ENCODE data around the gene GABARAP. TPM values are rescaled to one million over a fixed set of nuclear protein-coding genes. Genes with fewer than 3 reads are reported as not detected.

The GABARAP gene
- total RNA-seq, 3 donors from 2014 or later = 424 to 499 (median 484) TPM

DNA sequence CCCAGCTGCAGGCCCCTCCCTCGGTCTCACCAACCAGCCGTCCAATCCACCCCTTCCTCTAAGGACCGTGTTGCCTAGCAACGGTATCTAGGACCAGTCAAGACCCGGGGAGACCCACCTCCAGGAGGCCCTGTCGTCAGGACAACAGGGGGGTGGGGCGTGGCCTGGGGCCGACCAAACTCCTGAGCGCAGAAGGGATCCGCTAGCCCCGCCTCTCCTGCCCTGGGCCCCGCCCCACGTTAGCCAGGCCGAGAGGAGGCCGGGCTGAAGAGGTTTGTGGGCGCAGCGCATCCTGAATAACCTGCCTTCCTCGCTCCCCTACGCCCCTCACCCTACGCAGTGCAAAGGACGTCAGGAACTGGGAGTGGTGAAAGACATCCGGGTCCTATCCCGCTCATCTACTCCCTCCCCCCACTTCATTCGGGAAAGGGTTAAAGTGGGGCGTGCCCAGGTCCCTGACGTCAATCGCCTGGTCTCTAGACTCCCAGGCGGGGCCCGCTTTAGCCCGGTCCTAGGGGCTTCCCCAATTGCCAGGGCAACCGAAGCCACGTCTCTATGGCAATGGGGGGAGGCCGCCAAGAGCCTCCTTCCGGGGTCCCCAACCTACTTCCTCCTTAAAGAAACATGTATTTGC, 37.3 kb downstream of the GABARAP start:
- Histone ChIP-seq H3K9me3 (no peaks in the 10 kb centered on the region), H3K4me1 (ENCODE audit: low read depth) (peaks cover 3% of the 10 kb centered on the region), H3K36me3 (ENCODE audit: low read depth) (no peaks in the 10 kb centered on the region), H3K4me3 (no peak overlapping the region)
- TF ChIP-seq, protein P1, sequence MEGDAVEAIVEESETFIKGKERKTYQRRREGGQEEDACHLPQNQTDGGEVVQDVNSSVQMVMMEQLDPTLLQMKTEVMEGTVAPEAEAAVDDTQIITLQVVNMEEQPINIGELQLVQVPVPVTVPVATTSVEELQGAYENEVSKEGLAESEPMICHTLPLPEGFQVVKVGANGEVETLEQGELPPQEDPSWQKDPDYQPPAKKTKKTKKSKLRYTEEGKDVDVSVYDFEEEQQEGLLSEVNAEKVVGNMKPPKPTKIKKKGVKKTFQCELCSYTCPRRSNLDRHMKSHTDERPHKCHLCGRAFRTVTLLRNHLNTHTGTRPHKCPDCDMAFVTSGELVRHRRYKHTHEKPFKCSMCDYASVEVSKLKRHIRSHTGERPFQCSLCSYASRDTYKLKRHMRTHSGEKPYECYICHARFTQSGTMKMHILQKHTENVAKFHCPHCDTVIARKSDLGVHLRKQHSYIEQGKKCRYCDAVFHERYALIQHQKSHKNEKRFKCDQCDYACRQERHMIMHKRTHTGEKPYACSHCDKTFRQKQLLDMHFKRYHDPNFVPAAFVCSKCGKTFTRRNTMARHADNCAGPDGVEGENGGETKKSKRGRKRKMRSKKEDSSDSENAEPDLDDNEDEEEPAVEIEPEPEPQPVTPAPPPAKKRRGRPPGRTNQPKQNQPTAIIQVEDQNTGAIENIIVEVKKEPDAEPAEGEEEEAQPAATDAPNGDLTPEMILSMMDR (IDR thresholded peaks at IDR 0.05) = no peak
- intact Hi-C loops (cut with DNase I, micrococcal nuclease) = no loop called here
- DNase-seq = peak; percentile 82 to 93 (median 83)
- ATAC-seq = peak; percentile 90

DNA sequence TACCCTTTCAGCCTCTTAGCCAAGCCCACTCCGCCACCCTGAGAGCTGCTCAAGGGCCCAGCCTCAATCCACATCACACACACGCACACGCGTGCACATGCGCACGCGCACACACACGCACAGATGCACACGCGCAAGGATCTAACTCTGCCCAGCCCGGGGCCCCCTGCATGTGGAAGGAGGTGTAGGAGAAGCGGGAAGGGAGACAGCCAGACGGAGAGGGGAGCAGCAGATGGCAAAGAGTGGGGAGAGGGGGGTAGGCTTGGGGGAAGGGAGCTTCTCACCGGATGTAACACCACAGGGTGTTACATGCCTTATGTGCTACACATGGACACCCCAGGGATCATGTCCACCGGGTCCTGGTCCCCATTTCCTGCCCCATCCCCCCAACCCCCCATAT, 37.9 kb downstream of the GABARAP start:
- ATAC-seq = peak; percentile 10
- TF ChIP-seq, protein P1 (IDR thresholded peaks at IDR 0.05) = no peak
- H3K9me3 ChIP-seq = no peaks in the 10 kb centered on the region
- no peaks in the 10 kb centered on the region for H3K36me3 ChIP-seq (ENCODE audit: low read depth)
- H3K4me3 ChIP-seq = no peak overlapping the region
- intact Hi-C loops (cut with DNase I, micrococcal nuclease) = no loop called here
- peaks cover 3% of the 10 kb centered on the region for H3K4me1 ChIP-seq (ENCODE audit: low read depth)
- peak in 1 of 3 donors; percentile 60 for DNase-seq

DNA sequence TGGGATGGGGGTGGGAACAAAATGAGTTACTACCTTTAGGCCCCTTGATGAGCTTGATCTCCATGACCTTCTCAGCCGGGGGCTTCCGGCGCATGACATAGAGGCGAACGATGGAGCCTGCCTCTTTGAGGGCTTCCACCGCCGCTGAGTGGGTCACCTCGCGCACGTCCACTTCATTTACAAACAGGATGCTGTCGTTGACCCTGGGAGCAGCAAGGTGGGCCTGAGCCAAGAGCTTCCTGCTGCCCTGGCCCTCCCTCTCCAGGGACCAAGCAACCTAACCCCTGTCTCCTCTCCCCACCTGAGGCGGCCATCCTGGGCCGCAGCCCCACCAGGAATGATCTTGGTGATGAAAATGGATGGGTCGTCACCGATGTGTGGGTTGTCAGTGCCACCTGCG, 38.9 kb downstream of the GABARAP start:
- H3K36me3 ChIP-seq (ENCODE audit: low read depth) = no peaks in the 10 kb centered on the region
- no peaks in the 10 kb centered on the region for H3K9me3 ChIP-seq
- intact Hi-C loops (cut with DNase I, micrococcal nuclease) = no loop called here
- ATAC-seq (no peak), DNase-seq (peak in 1 of 3 donors; percentile 50)
- TF ChIP-seq, protein P1 (IDR thresholded peaks at IDR 0.05) = no peak
- peaks cover 3% of the 10 kb centered on the region for H3K4me1 ChIP-seq (ENCODE audit: low read depth)
- no peak overlapping the region for H3K4me3 ChIP-seq

DNA sequence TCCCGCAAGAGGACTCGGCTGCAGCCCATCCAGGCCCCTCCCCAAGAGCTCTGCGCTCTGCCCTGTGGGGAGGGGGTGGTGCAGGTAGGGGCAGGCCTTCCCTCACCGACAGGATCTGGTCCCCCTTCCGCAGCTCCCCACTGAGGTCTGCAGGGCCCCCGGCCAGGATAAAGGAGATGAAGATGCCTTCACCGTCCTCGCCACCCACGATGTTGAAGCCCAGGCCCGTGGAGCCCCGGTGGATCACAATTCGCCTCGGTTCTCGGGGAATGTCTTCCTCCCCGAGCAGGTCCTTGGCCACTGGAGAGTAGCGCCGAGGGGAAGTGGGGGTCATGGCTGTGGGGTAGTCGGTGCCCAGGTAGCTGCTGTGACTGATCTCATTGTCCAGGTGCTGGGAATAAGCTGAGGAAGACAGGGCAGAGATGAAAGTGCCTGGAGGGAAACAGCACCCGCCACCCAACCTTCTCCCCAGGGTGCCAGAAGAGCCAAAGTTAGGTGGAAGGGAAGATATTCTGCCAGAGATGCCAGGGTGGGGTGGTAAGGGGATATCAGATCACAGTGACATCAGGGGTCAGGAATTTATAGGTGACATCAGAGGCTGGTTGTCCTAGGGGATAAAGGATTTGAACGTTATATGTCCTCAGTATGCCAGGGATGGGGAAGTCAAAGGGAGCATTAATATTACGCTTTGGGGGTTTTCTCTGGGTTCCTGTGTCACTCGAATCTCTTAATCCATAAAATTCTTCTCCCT, 45.4 kb downstream of the GABARAP start:
- Histone ChIP-seq H3K36me3 (ENCODE audit: low read depth) (no peaks in the 10 kb centered on the region), H3K4me3 (no peak overlapping the region), H3K4me1 (ENCODE audit: low read depth) (no peaks in the 10 kb centered on the region), H3K9me3 (no peaks in the 10 kb centered on the region)
- TF ChIP-seq, protein P1 (IDR thresholded peaks at IDR 0.05) = no peak
- no peak for DNase-seq
- intact Hi-C loops (cut with DNase I, micrococcal nuclease) = no loop called here
- no peak for ATAC-seq

DNA sequence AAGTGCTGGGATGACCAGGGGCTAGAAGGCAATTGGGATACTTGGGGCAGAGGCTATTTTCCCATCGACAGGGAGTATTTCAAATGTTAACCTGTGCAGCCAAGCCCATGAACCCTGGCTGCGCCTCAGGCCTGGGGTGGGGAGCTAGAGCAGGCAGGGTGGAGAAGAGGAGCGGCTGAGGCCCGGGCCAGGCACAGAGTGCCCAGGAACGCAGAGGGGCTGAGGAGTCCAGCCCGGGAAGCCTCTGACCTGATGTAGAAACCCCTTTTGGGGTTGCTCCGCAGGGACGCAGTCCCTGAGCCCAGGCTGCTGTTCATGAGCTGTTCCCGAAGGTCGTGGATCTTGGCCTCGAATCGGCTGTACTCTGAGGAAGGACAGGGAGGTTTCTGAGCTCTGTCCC, 46.3 kb downstream of the GABARAP start:
- H3K36me3 ChIP-seq (ENCODE audit: low read depth) = no peaks in the 10 kb centered on the region
- H3K4me3 ChIP-seq = no peak overlapping the region
- no peak for DNase-seq
- no peaks in the 10 kb centered on the region for H3K9me3 ChIP-seq
- TF ChIP-seq, protein P1 (IDR thresholded peaks at IDR 0.05) = no peak
- ATAC-seq = no peak
- no peaks in the 10 kb centered on the region for H3K4me1 ChIP-seq (ENCODE audit: low read depth)
- intact Hi-C loops (cut with DNase I, micrococcal nuclease) = no loop called here
